H1 (cell line): ENCODE measurements around the gene PAOX. TPM values are rescaled to one million over a fixed set of nuclear protein-coding genes. Genes with fewer than 3 reads are reported as not detected.

Source experiments
- CTCF ChIA-PET: fragments of 300-600 bp; sonication (Branson Sonifier 250); formaldehyde crosslinking; loops from one replicate; lab custom pipeline; 2021; ENCODE audit not compliant: partially characterized antibody; lab: Charles Lee
- POLR2A ChIA-PET: fragments of 300-600 bp; sonication (Branson Sonifier 250); formaldehyde crosslinking; loops from one replicate; lab custom pipeline; 2021; ENCODE audit warnings: inconsistent platforms; ENCODE audit not compliant: partially characterized antibody; lab: Charles Lee
- DNase-seq, 2 experiments: peaks; one replicate each; pipeline versions ENCODE4 v3.0.0 to v3.0.0-alpha.2; 2010 to 2022; ENCODE audit warnings: low spot score in 2 of 2, low read depth in 1 of 2, mixed read lengths in 1 of 2
- FAIRE-seq: peaks from 2 replicates; lab custom pipeline; 2011; peaks lifted over from hg19 to GRCh38; lab: Jason Lieb, UNC
- H2AFZ ChIP-seq: 2 replicates; pipeline ENCODE4 v1.8.1; 2012; ENCODE audit warnings: low read length, inconsistent platforms
- H2AK5ac ChIP-seq: 2 replicates; pipeline ENCODE4 v1.6.1; 2013; ENCODE audit warnings: low read depth, low read length
- H2BK120ac ChIP-seq: replicated peaks from 2 replicates; pipeline ENCODE3; 2013; ENCODE audit warnings: low read depth, low read length, inconsistent platforms
- H2BK12ac ChIP-seq: 2 replicates; pipeline ENCODE4 v1.6.1; 2013; ENCODE audit warnings: low read depth, low read length
- H2BK15ac ChIP-seq: 2 replicates; pipeline ENCODE4 v1.6.1; 2013; ENCODE audit warnings: low read length
- H2BK20ac ChIP-seq: 2 replicates; pipeline ENCODE4 v1.6.1; 2013; ENCODE audit warnings: low read length
- H2BK5ac ChIP-seq: 2 replicates; pipeline ENCODE4 v1.6.1; 2013; ENCODE audit warnings: low read depth, low read length
- H3K14ac ChIP-seq: 2 replicates; pipeline ENCODE4 v1.6.1; 2013; ENCODE audit warnings: inconsistent platforms; ENCODE audit not compliant: insufficient read length
- H3K18ac ChIP-seq: 2 replicates; pipeline ENCODE4 v1.6.1; 2013; ENCODE audit warnings: low read length; ENCODE audit errors: extremely low read depth
- H3K23ac ChIP-seq: 2 replicates; pipeline ENCODE4 v1.6.1; 2013; ENCODE audit warnings: inconsistent platforms; ENCODE audit not compliant: insufficient read length
- H3K23me2 ChIP-seq: 2 replicates; pipeline ENCODE4 v1.6.1; 2013; ENCODE audit warnings: low read depth, low read length
- H3K27ac ChIP-seq: 2 replicates; pipeline ENCODE4 v1.6.1; 2011; ENCODE audit warnings: low read depth, low read length, inconsistent platforms
- H3K27me3 ChIP-seq, 4 experiments: replicated peaks in 1 of 4; 1 replicate in 1 of 4; 2 replicates in 3 of 4; pipeline versions ENCODE4 v1.6.1 to v1.8.1; 2011 to 2013; ENCODE audit warnings: low read length in 3 of 4, mild to moderate bottlenecking in 3 of 4, inconsistent platforms in 2 of 4, mixed read lengths in 2 of 4, moderate library complexity in 1 of 4; ENCODE audit not compliant: control insufficient read depth in 3 of 4, insufficient read depth in 3 of 4; ENCODE audit errors: extremely low read depth in 1 of 4
- H3K36me3 ChIP-seq, 4 experiments: 2 replicates each; pipeline versions ENCODE4 v1.6.1 to v1.8.1; 2011 to 2013; ENCODE audit warnings: mild to moderate bottlenecking in 4 of 4, low read length in 3 of 4, moderate library complexity in 2 of 4, control low read depth in 1 of 4, inconsistent platforms in 1 of 4; ENCODE audit not compliant: insufficient read depth in 4 of 4, control insufficient read depth in 2 of 4
- H3K4ac ChIP-seq: replicated peaks from 2 replicates; pipeline ENCODE3; 2013; ENCODE audit warnings: low read length, low read depth, mixed read lengths, inconsistent platforms; ENCODE audit not compliant: insufficient read length
- H3K4me1 ChIP-seq, 4 experiments: replicated peaks in 1 of 4; 1 replicate in 1 of 4; 2 replicates in 3 of 4; pipeline versions ENCODE4 v1.6.1 to v1.8.1; 2011 to 2013; ENCODE audit warnings: low read length in 3 of 4, inconsistent platforms in 2 of 4, mixed read lengths in 1 of 4; ENCODE audit not compliant: insufficient read depth in 4 of 4, control insufficient read depth in 3 of 4
- H3K4me2 ChIP-seq, 2 experiments: 2 replicates each; pipeline versions ENCODE4 v1.6.1 to v1.8.1; 2011 to 2013; ENCODE audit warnings: low read depth in 2 of 2, low read length in 2 of 2, control low read depth in 1 of 2, inconsistent platforms in 1 of 2, mild to moderate bottlenecking in 1 of 2; ENCODE audit not compliant: insufficient read depth in 1 of 2
- H3K4me3 ChIP-seq, 4 experiments: fragments of 200-600, 300-600 bp in 1 of 4; sonication (generic), shearing (Covaris generic), sonication (Bioruptor Twin) in 1 of 4; 2 replicates each; pipeline versions ENCODE4 v1.5.1 to v1.8.1; 2011 to 2016; ENCODE audit warnings: low read length in 4 of 4, low read depth in 3 of 4, control low read depth in 2 of 4, inconsistent platforms in 2 of 4, mild to moderate bottlenecking in 2 of 4, mixed read lengths in 1 of 4, moderate library complexity in 1 of 4; ENCODE audit not compliant: insufficient read depth in 2 of 4; ENCODE audit errors: extremely low read depth in 1 of 4
- H3K56ac ChIP-seq: replicated peaks from 2 replicates; pipeline ENCODE3; 2013; ENCODE audit warnings: low read depth, mild to moderate bottlenecking, mixed read lengths, low read length, inconsistent platforms; ENCODE audit not compliant: insufficient read length
- H3K79me1 ChIP-seq: 2 replicates; pipeline ENCODE4 v1.6.1; 2013; ENCODE audit warnings: low read depth, low read length, control low read depth
- H3K79me2 ChIP-seq, 2 experiments: 2 replicates each; pipeline versions ENCODE4 v1.6.1 to v1.8.1; 2012 to 2013; ENCODE audit warnings: low read length in 2 of 2, mild to moderate bottlenecking in 2 of 2, inconsistent platforms in 1 of 2; ENCODE audit not compliant: insufficient read depth in 2 of 2, control insufficient read depth in 1 of 2
- H3K9ac ChIP-seq, 4 experiments: replicated peaks in 1 of 4; 1 replicate in 1 of 4; 2 replicates in 3 of 4; pipeline versions ENCODE4 v1.6.1 to v1.8.1; 2011 to 2013; ENCODE audit warnings: low read depth in 3 of 4, low read length in 3 of 4, control low read depth in 2 of 4, mild to moderate bottlenecking in 2 of 4, moderate library complexity in 2 of 4, inconsistent platforms in 1 of 4; ENCODE audit errors: extremely low read depth in 1 of 4
- H3K9me3 ChIP-seq, 2 experiments: 2 replicates each; pipeline versions ENCODE4 v1.6.1 to v1.8.1; 2012 to 2013; ENCODE audit warnings: mild to moderate bottlenecking in 2 of 2, moderate library complexity in 2 of 2, control low read depth in 1 of 2, inconsistent platforms in 1 of 2, low read depth in 1 of 2, low read length in 1 of 2, mixed read lengths in 1 of 2; ENCODE audit not compliant: insufficient read depth in 2 of 2
- H4K20me1 ChIP-seq, 2 experiments: replicated peaks in 1 of 2; 2 replicates each; pipeline versions ENCODE3 to v1.8.1; 2011 to 2013; ENCODE audit warnings: inconsistent platforms in 2 of 2, low read length in 2 of 2, mild to moderate bottlenecking in 1 of 2; ENCODE audit not compliant: insufficient read depth in 2 of 2, control insufficient read depth in 1 of 2
- H4K5ac ChIP-seq: 2 replicates; pipeline ENCODE4 v1.6.1; 2013; ENCODE audit warnings: low read length, low read depth, mixed read lengths, inconsistent platforms; ENCODE audit not compliant: insufficient read length
- H4K8ac ChIP-seq: 2 replicates; pipeline ENCODE4 v1.8.0; 2013; ENCODE audit warnings: mild to moderate bottlenecking, moderate library complexity, low read length, inconsistent platforms; ENCODE audit not compliant: insufficient read depth; ENCODE audit errors: extremely low read depth
- H4K91ac ChIP-seq: replicated peaks from 2 replicates; pipeline ENCODE3; 2013; ENCODE audit warnings: low read length, mixed read lengths, inconsistent platforms; ENCODE audit not compliant: insufficient read length
- SUZ12 ChIP-seq: fragments of 200-600 bp; sonication (generic); IDR thresholded peaks from 2 replicates; pipeline ENCODE4 v1.6.1; 2012; ENCODE audit warnings: mild to moderate bottlenecking, inconsistent platforms, low read length, moderate library complexity, mixed read lengths
- WGBS, 2 experiments: shearing (Covaris generic) in 1 of 2; methylation state at CpG; one replicate each; pipeline versions ENCODE4 v1.1.6 to v1.1.7; 2013 to 2015; ENCODE audit warnings: low lambda C conversion rate in 2 of 2, mixed read lengths in 2 of 2, inconsistent platforms in 1 of 2, low coverage in 1 of 2, missing lambda C conversion rate in 1 of 2; ENCODE audit not compliant: insufficient replicate concordance in 2 of 2, insufficient coverage in 1 of 2, insufficient read length in 1 of 2; ENCODE audit errors: extremely low coverage in 1 of 2, missing lambda C conversion rate in 1 of 2; 5-methylcytosine and 5-hydroxymethylcytosine counted together
- polyA plus RNA-seq, 7 experiments: library from polyadenylated mRNA; depleted of rRNA in 3 of 7; stranded (reverse) in 5 of 7; unstranded in 2 of 7; fragments of >200 nt in 5 of 7; fragments of 200-250 nt in 2 of 7; gene quantifications; 1 replicate in 5 of 7; 2 replicates in 1 of 7; 4 replicates in 1 of 7; pipeline versions ENCODE4 v1.2.1 to v1.2.3, GENCODE V29; 2011 to 2013; ENCODE audit warnings: missing spikeins in 2 of 7, mixed read lengths in 2 of 7
- total RNA-seq: library from RNA; stranded (reverse); fragmentation: NEBNext Ultra II Directional; extraction: Animal tissue kit (Norgen Biotek cat#: 25700); gene quantifications from 2 replicates; pipeline ENCODE4 v1.2.1, GENCODE V29; 2021

The PAOX gene
- total and polyA plus RNA-seq, 2 of the 8 experiments (the other 6 are each of a cell fraction or from before 2014, with no cell fraction given) = 3.7 to 4.3 TPM

DNA sequence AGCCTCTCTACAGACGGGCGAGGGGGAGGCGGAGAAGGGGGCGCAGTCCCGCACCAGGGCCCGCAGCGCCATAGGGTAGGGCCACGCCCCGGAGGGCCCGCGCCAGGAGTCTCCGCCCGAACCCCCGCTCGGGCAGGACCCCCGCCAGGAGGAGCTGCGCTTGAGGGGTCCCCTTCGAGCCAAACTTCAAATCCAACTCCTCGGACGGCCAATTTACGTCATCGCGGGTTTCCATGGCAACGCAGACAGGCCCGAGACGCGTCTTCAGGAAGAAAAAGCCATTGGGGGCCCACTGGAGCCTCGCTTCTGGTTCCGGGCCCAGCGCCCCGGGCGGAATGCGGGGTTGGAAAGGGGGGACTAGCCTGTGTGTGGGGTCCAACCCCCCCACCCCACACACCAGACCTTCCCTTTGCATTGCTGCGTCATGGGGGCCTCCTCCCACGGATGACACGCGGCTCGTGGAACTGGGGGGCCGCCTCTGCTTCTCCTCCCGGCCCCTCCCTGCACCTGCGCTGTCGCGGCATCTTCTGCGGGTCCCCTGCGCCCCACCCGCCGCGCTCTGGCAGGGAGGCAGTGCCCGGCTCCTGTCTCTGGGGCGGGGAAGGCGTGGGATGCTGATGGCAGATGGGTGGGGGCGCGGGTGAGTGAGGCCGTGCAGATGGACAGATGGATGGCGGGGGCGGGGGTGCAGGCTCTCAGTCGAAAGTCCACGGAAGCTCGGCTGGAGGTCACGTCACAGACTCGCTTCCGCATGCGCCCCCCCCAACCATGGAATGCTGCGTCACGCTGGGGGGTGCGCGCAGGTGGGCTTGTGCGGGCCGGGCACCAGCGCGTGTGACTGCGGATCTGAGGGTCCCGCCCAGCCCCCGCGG, 43.6 kb upstream of the PAOX start:
- peaks cover 27 to 61% (median 57%) of the 10 kb centered on the region in 4 experiments for H3K27me3 ChIP-seq
- peaks cover 0 to 12% of the 10 kb centered on the region in 2 experiments; a peak in 1 of 4 replicates for H3K9me3 ChIP-seq
- H3K23ac ChIP-seq = no peak overlapping the region
- peak overlapping the region; percentile 35 to 64 for H3K4me2 ChIP-seq
- peak overlapping the region; percentile 7 to 58 (median 32); a peak in 7 of 8 replicates for H3K4me3 ChIP-seq
- no peaks in the 10 kb centered on the region; a peak in 1 of 8 replicates for H3K36me3 ChIP-seq
- no peak overlapping the region for H3K56ac ChIP-seq
- no peak overlapping the region for H2BK120ac ChIP-seq
- H3K4me1 ChIP-seq = peaks cover 0 to 18% (median 4%) of the 10 kb centered on the region in 4 experiments; a peak in 5 of 7 replicates
- peaks cover 32% of the 10 kb centered on the region; the same call in 1 of the 2 replicates for H3K23me2 ChIP-seq
- 14% methylated on average over 34 of the region's 75 CpGs; no CpG with 5 or more reads in 1 of the 2 experiments for WGBS, 2 experiments
- FAIRE-seq = no peak
- no peak overlapping the region for H2BK5ac ChIP-seq
- H3K14ac ChIP-seq = no peak overlapping the region
- no peak overlapping the region for H4K5ac ChIP-seq
- no peak overlapping the region for H3K18ac ChIP-seq
- no peaks in the 10 kb centered on the region for H3K79me2 ChIP-seq
- no peak overlapping the region for H4K91ac ChIP-seq
- POLR2A ChIA-PET = interaction anchor here (0.7 to 2.5 kb wide), 5 partner anchors 9 to 26 kb away, joined by 3 to 8 read pairs (median 8); partner anchors contain the start of genes FUOM and PRAP1
- no peak overlapping the region for H2AFZ ChIP-seq
- H2BK12ac ChIP-seq = no peak overlapping the region
- CTCF ChIA-PET = interaction anchor here (0.9 to 1.5 kb wide), 2 partner anchors 12 to 26 kb away, joined by 3 to 5 read pairs; partner anchors contain the start of gene PRAP1
- H3K9ac ChIP-seq = no peak overlapping the region
- no peak overlapping the region for H3K4ac ChIP-seq
- no peak overlapping the region for H3K27ac ChIP-seq
- H3K79me1 ChIP-seq = no peaks in the 10 kb centered on the region
- no peak overlapping the region for H2BK20ac ChIP-seq
- 0 out of 2 replicates have a peak overlapping the region, but pooled peaks have one; percentile 35 for H4K8ac ChIP-seq
- no peak overlapping the region for H2AK5ac ChIP-seq
- peak in 1 of 2 experiments; percentile 83 for DNase-seq
- no peak overlapping the region for H2BK15ac ChIP-seq
- peaks cover 0 to 20% of the 10 kb centered on the region in 2 experiments for H4K20me1 ChIP-seq
- no peak for TF ChIP-seq SUZ12
